NCI-H2227 (cell line): ENCODE results near the gene FOXD2.

Experiments
- DNase-seq: peaks from one replicate; lab custom pipeline; 2025; ENCODE audit not compliant: unreplicated experiment; lab: John Stamatoyannopoulos, UW

FOXD2 gene

GRCh38 chr1:47437447-47438164 is at the start of gene FOXD2:
FOXD2 (plus strand) TSS chr1:47438044; CDS start chr1:47438136, 92 bp downstream.
- DNase-seq = peak; percentile 97

- DNase-seq = peak; percentile 75
Observed at GRCh38 chr1:47388891-47389238, 49.0 kb upstream of the FOXD2 start.

- no peak for DNase-seq
Observed at GRCh38 chr1:47389731-47390130, 48.1 kb upstream of the FOXD2 start.

GRCh38 chr1:47390843-47391242 is 47.0 kb upstream of the FOXD2 start:
- no peak for DNase-seq

DNA sequence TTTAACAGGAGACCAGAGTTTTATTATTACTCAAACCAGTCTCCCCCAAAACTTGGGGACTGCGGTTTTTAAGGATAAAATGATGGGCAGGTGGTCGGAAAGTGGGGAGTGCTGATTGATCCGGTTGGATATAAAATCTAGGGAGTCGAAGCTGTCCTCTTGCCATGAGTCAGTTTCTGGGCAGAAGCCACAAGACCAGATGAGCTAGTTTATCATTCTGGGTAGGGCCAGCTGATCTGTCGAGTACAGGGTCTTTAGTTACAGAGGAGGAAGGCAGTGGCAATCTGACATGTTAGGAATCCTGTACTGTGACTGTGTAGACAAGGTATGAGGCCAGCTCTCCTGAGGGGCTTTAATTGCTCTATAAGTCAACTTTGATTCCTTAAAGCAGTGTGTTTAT is 44.7 kb upstream of the FOXD2 start:
- DNase-seq = no peak

GRCh38 chr1:47395433-47395832 is 42.4 kb upstream of the FOXD2 start:
- no peak for DNase-seq

- no peak for DNase-seq
Observed at GRCh38 chr1:47396671-47397196, 41.1 kb upstream of the FOXD2 start.

- DNase-seq = no peak
Observed at GRCh38 chr1:47399138-47399845, 38.6 kb upstream of the FOXD2 start.

DNA sequence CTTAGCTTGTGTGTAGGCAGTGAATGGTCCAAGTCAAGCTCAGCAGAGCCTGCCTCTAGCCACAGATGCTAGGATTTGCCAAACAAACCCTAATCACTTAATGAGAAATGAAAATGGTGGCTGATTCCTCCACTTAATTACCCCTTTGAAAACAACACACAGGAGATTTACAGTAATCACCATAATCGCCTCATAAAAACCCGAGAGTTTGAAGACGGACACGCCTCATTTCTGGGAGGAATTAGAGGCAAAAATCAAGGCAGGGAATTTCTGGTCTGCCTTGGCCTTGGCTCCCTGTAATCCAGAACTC is 38.0 kb upstream of the FOXD2 start:
- DNase-seq = no peak

GRCh38 chr1:47401761-47402160 is 36.1 kb upstream of the FOXD2 start:
- DNase-seq = no peak

DNA sequence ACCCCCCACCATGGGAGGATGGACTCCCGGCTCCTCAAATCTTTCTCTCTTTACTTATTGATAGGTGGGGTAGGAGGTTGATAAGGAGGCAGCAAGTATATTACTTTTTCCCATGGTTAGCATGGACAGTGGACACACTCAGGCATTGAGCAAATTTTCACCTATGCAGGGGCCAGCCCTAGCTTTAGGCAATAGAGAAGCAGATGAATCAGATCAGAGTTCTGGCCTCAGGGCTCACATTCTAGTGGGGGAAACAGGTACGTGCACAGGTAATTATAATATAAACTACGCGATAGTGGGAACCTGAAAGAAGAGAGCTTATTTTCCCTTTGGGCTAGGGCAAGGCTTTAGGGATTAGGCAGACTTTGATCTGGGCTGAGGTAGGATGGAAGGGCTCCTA is 35.3 kb upstream of the FOXD2 start:
- DNase-seq = no peak

DNA sequence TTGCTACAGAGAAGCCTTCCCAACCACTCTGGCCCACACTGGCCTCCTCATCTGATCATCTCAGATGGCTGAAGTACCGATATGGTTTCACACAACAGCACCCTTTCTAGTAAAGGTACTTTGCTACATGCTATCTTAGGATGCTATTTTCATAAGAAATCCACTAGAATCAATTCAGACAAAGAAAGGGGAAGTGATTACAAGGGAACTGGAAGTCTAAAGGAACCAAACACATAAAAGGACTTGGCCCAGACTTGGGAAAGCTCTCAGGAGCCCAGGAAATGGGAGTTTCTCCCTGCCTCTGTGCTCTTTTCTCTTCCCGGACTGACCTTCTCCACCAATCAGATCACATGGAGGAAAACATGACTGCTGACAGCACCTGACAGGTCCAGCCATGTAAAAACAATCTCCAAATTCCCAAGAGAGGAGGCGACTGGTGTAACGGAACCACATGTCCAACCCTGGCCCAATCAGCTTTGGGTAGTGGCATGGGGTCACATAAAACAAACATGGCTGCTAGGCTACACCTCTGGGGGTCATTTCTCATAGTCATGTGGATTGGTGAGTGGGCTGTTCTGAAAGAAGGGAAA is 34.4 kb upstream of the FOXD2 start:
- no peak for DNase-seq

- no peak for DNase-seq
Observed at GRCh38 chr1:47405697-47406096, 32.1 kb upstream of the FOXD2 start.

DNA sequence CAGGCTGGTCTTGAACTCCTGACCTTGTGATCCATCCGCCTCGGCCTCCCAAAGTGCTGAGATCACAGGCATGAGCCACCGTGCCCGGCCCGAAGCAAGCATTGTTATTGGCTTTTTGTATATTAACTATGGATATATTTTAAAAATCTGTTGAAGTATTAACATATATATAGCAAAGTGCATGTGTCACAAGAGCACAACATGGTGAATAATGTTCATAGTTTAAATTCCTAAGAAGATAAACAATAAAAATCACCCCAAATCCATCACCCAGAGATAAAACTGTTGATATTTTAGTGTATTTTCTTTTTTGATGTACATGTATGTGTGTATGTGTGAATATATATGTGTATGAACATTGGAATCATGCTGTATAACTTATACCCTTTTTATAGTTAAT is 30.9 kb upstream of the FOXD2 start:
- no peak for DNase-seq

DNA sequence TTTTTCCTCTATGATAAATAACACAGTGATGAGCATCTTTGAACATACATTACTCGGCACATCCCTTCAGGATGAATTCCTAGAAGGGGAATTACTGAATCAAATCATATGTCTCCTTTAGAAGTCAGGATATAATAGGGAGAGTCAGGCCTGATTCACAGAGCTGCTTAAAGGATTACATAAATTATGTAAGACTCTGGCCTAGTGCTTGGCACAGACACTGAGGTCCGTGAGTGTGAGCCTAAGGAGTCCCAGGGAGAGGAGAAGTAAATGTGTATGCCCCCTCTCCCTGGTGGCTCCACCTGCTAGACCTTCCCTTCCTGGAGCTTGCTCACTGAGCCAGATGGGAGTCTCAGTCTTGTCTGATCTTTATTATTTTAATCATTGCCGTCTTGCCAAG is 30.4 kb upstream of the FOXD2 start:
- no peak for DNase-seq

GRCh38 chr1:47409311-47410067 is 28.4 kb upstream of the FOXD2 start:
- no peak for DNase-seq

DNA sequence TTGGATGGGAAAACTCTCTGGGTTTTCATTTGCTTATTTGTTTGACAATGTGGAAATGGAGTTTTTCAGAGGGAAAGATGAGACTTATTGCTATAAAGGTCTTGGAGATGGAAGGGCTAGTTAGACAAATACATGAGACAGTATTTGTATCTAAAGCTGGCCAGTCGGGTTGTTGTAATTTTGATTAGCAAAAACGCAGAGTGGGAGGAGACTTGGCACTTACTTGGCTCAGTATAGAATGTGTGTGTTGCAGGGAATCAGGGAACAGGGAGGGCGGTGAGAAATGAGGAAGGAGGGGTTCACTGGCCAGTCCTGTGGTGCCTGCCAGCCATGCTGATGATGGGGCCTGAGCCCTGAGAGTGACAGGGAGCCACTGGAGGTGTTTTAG is 27.8 kb upstream of the FOXD2 start:
- no peak for DNase-seq

DNA sequence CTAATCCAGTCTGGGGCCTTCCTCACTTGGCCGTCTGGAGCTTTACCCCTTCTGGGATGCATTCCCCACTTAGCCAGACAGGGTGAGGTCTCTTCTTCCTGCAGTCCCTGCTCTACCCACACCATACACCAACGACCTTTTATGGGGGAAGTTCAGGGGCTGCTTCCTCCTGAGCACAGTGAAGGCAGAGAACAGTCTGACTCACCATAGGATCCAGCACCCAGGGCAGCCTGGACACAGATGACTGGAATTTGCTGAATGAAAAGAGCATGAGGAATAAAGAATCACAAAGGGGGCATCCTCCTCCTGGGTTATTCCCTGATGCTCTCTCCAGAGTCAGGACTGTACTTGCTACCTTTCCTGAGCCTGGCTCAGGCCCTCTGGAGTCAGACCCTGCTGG is 26.4 kb upstream of the FOXD2 start:
- DNase-seq = no peak

DNA sequence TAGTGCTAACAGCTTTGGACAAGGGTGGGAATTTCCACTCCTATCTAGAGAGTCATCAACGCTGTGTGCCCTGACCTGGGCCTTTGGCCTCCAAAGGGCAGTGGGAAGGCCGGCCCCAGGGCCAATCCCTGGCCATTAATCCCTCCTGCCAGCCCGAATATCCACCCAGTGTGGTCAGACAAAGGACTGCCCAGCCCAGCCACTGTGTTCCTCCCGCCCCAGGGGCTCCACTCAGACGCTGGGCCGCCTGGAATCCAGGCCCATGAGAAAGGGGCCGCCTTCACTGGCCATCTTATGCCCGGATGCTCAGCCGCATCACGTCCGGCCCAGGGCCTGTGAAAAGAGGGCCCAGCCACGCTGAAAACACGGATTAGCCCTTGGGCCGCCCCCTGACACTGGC is 25.4 kb upstream of the FOXD2 start:
- no peak for DNase-seq

- no peak for DNase-seq
Observed at GRCh38 chr1:47415728-47416318, 22.0 kb upstream of the FOXD2 start, which contains the start of gene FOXE3. FOXE3 (plus strand) TSS chr1:47416285; CDS start chr1:47416316, 31 bp downstream.
